GM10266 (cell line): ENCODE data around the gene PPP1R18.
A peak's percentile ranks its signal among the peaks of the same experiment; 100 is the strongest.

Experiments used
- DNase-seq: peaks from one replicate; pipeline ENCODE4 v3.0.0; 2012; ENCODE audit errors: extremely low spot score
- TF ChIP-seq, protein P1 (sequence below): IDR thresholded peaks from 2 replicates; pipeline ENCODE4 v1.5.1; 2012; ENCODE audit warnings: mild to moderate bottlenecking, low read depth; ENCODE audit not compliant: control insufficient read depth, insufficient read depth; ENCODE audit errors: missing control alignments

The PPP1R18 gene

DNA sequence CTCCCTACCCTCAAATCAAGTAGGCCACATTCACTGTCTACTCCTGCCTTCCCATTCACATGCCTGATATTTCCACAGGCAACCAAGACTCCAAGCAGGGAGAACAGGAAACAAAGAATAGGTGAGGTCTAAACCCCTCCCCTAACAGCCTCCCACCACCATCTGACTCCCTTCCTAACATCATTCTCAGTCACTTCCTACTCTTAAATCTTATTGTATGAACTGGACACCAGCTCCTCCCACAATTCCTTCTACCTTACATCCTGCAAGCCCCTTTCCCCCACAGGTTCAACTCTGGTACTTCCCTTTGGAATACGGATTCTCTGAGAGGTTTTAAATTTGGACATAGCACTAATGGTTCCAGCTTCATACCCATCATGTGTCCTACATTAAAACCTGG, 40.5 kb downstream of the PPP1R18 start:
- TF ChIP-seq, protein P1, sequence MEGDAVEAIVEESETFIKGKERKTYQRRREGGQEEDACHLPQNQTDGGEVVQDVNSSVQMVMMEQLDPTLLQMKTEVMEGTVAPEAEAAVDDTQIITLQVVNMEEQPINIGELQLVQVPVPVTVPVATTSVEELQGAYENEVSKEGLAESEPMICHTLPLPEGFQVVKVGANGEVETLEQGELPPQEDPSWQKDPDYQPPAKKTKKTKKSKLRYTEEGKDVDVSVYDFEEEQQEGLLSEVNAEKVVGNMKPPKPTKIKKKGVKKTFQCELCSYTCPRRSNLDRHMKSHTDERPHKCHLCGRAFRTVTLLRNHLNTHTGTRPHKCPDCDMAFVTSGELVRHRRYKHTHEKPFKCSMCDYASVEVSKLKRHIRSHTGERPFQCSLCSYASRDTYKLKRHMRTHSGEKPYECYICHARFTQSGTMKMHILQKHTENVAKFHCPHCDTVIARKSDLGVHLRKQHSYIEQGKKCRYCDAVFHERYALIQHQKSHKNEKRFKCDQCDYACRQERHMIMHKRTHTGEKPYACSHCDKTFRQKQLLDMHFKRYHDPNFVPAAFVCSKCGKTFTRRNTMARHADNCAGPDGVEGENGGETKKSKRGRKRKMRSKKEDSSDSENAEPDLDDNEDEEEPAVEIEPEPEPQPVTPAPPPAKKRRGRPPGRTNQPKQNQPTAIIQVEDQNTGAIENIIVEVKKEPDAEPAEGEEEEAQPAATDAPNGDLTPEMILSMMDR, result no peak
- DNase-seq, result no peak

DNA sequence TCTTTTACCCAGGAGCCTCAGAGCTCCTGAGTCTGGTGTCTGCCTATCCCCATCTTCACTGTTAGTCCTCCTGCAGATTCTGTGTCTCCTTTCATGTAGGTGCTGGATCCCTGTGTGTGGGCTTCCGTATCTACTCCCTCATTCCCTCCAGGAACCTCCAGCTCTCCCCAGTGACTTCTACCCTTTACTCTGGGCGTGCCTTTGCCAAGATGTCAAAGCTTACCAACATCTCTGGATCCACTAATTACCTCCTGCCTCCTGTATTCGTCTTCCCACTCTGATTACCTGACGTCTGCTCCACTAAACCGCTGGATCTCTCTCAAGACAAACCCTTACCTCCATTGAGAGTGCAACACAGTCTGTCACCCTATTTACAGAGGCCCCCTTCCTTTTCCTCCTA, 41.7 kb downstream of the PPP1R18 start:
- TF ChIP-seq, protein P1, result no peak
- DNase-seq, result no peak

DNA sequence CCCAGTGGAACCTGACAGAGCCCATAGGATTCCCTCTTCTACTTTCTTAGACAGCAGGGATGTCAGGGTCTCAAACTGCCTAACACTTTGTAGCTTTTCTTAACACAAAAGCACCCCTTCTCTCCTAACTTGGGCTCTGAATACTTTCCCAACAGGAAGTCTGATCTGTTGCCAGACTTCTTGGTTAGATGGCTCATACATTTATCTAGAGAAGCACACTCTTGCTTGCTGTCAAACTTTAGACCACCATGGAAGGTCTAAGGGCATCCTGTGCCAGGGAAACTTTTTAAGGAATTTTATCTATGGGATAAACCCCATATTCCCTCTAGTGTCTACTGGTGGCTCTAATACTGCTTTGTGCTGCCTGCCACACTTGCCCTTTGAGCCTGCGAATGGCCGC, 42.8 kb downstream of the PPP1R18 start:
- TF ChIP-seq, protein P1, result no peak
- no peak for DNase-seq

DNA sequence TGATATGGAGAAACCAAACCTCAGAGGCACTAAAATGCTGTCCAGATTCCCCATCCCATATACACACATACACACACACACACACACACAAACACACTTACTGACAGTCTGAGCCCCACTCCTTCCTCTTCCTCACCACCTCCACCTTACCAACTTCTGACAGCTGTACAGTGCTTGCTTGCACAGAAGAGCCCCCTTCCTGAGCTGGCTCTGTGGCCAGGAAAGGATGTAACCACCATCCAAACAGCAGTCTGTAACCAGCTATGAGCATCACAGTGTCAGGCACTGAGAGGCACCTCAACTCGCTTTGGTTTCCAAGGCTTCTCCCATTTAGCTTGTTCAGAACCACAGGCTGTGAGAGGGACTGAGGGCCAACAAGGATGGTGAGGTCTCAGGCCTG, 45.4 kb downstream of the PPP1R18 start:
- TF ChIP-seq, protein P1, result no peak
- DNase-seq, result no peak

DNA sequence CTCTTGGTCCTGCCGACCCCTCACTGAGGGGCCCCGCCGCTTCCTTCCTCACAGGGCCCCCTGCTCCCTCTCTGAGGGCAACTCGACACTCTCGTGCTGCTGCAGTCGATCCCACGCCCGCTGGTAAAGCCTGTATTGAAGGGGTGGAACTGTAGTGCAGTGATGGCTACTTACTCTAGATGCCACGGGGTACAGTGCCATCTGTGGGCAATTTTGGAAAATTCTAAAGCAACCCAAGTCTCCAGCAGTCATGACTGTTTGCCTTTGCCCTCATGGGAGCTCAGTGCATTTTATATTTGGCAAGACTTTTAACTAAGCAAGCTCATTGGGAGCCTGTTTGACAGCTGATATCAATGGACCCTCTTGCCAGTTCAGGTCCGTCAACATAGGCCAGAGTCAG, 46.0 kb downstream of the PPP1R18 start:
- TF ChIP-seq, protein P1, result no peak
- DNase-seq, result no peak

DNA sequence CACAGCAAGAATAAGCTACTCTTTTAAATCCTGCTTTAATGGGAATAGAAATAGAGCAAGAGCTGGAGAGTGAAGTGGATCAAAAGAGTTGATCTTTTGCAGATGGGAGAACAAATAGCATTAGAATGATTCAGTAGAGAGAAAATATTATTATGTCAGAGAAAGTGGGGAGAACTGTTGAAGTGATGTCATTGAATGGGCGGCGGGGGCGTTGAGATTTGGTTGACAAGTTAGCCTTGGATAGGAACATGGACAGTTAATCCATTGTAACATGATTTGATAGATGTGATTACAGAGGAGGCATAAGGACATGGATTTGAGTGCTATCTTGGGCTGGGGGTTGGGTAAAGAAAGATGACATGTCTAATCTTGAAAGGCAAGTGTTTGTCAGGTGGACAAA, 50.6 kb downstream of the PPP1R18 start:
- DNase-seq, result no peak
- TF ChIP-seq, protein P1, result no peak

DNA sequence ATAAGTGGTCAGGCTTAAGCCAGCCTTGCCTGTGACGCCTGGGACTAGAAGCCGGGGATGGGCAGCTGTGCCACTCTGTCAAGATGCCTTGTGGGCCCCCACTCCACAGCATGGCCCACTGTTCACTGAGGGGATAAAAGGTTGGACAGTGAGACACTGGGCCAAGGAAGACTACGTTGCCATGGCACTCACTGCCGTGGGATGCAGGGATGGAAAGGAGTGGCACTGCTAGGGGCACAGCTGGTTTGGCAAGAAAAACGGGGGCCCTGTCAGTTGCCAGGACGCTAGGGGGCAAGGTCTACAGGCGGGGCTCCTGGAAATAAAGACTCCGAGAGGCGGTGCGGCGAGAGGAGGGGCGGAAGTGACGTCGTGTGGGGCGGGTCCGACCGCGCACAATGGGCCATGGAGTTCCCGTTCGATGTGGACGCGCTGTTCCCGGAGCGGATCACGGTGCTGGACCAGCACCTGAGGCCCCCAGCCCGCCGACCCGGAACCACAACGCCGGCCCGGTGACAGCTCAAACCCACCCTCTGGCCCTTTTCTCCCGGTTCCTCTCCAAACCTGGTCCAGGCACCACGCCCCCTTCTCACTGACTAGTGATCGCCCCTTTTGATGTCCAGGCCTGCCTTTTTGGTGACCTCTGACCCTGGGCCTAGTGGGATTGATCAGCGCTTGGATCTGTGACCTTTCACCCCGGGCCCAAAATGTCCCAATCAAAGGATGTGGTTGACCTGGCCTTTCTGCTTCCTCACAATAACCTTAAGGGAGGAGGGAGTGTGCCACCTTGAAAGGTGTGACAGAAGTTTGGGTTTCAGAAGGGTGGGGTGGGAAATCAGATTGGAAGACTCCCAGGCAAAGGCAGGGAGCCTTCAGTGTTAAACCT, 59.7 kb downstream of the PPP1R18 start, which contains the start of gene ATAT1:
ATAT1 (plus strand) TSS at position 391 of the 883 bp plus-strand sequence.
- peak; percentile 84 for DNase-seq
- TF ChIP-seq, protein P1, result peak; percentile 32
